Measurements from ENCODE around the gene MYO1E.

Gene MYO1E

DNA sequence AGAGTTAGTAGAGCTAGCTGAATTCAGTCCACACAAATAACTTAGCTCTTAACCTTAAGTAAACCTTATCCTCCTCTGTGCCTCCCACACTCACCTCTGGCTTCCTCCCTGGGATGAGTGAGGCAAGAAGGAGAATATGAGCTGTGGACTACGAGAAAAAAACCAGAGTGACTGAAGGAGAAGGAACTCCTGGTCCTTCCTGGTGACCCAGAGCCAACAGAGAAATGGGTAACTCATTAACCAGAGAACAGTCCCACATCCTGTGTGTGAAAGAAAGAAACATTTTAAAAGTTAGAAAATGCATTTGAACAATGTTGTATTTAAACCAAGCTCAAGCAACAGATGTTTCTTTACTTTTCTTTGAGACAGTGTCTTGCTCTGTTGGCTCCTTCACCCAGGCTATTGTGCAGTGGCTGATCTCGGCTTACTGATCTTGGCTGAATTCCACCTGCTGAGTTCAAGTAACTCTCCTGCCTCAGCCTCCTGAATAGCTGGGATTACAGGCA lies 37.8 kb upstream of the MYO1E start:
- TF ChIP-seq, protein P1, sequence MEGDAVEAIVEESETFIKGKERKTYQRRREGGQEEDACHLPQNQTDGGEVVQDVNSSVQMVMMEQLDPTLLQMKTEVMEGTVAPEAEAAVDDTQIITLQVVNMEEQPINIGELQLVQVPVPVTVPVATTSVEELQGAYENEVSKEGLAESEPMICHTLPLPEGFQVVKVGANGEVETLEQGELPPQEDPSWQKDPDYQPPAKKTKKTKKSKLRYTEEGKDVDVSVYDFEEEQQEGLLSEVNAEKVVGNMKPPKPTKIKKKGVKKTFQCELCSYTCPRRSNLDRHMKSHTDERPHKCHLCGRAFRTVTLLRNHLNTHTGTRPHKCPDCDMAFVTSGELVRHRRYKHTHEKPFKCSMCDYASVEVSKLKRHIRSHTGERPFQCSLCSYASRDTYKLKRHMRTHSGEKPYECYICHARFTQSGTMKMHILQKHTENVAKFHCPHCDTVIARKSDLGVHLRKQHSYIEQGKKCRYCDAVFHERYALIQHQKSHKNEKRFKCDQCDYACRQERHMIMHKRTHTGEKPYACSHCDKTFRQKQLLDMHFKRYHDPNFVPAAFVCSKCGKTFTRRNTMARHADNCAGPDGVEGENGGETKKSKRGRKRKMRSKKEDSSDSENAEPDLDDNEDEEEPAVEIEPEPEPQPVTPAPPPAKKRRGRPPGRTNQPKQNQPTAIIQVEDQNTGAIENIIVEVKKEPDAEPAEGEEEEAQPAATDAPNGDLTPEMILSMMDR (IDR thresholded peaks at IDR 0.05; ENCODE audit: insufficient read depth, low read length, poor library complexity, severe bottlenecking), result no peak
- no peak for TF ChIP-seq EZH2phosphoT487 (conservative IDR thresholded peaks at IDR 0.05; ENCODE audit: low read length)
- Histone ChIP-seq H3K9me3 (ENCODE audit: insufficient read depth, low read length) (no peaks in the 10 kb centered on the region), H3K4me3 (ENCODE audit: insufficient read depth, low read length, poor library complexity, severe bottlenecking) (peak overlapping the region; percentile 28), H3F3A (ENCODE audit: insufficient read depth) (peaks cover 85% of the 10 kb centered on the region), H3K79me2 (ENCODE audit: insufficient read depth, low read length) (peaks cover 20% of the 10 kb centered on the region), H3K36me3 (ENCODE audit: low read length) (no peaks in the 10 kb centered on the region), H3K27ac (ENCODE audit: low read depth, low read length) (peak overlapping the region; percentile 100), H3K9ac (ENCODE audit: low read length) (peak overlapping the region; percentile 75), H3K27me3 (ENCODE audit: low read length) (no peaks in the 10 kb centered on the region), H3K9me2 (replicated peaks; ENCODE audit: insufficient read depth, low read length) (no peaks in the 10 kb centered on the region), H3K4me2 (ENCODE audit: low read depth, low read length, poor library complexity, severe bottlenecking) (peak overlapping the region; percentile 95), H4K20me1 (ENCODE audit: low read depth, low read length) (no peaks in the 10 kb centered on the region), H2AFZ (ENCODE audit: low read depth, low read length, severe bottlenecking) (no peak overlapping the region)

DNA sequence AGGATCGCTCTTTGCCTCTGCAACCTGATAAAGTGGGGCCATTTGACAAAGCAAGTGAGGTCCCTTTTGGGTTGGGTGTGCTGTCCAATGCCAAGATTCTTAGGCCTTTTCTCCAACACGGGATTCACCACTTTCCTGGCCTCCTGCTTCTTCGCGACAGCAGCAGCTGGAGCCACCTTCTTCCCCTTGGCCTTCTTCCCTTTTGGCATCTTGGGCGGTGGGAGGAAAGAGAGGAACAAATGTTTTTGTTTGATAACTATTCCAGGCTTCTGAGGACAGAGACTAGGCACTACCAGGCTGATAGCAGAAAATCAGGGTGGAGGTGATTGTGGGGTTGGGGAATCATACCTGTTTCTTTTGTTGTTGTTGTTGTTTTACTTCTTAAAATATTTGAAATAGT lies 35.3 kb upstream of the MYO1E start:
- H4K20me1 ChIP-seq (ENCODE audit: low read depth, low read length), result no peaks in the 10 kb centered on the region
- peak overlapping the region; percentile 34 for H3K4me3 ChIP-seq (ENCODE audit: insufficient read depth, low read length, poor library complexity, severe bottlenecking)
- no peaks in the 10 kb centered on the region for H3K9me2 ChIP-seq (replicated peaks; ENCODE audit: insufficient read depth, low read length)
- H3K27me3 ChIP-seq (ENCODE audit: low read length), result no peaks in the 10 kb centered on the region
- peaks cover 90% of the 10 kb centered on the region for H3F3A ChIP-seq (ENCODE audit: insufficient read depth)
- TF ChIP-seq, protein P1 (IDR thresholded peaks at IDR 0.05; ENCODE audit: insufficient read depth, low read length, poor library complexity, severe bottlenecking), result no peak
- no peak for TF ChIP-seq EZH2phosphoT487 (conservative IDR thresholded peaks at IDR 0.05; ENCODE audit: low read length)
- peak overlapping the region; percentile 100 for H3K27ac ChIP-seq (ENCODE audit: low read depth, low read length)
- H3K9ac ChIP-seq (ENCODE audit: low read length), result peak overlapping the region; percentile 75
- H2AFZ ChIP-seq (ENCODE audit: low read depth, low read length, severe bottlenecking), result no peak overlapping the region
- peaks cover 45% of the 10 kb centered on the region for H3K79me2 ChIP-seq (ENCODE audit: insufficient read depth, low read length)
- H3K4me2 ChIP-seq (ENCODE audit: low read depth, low read length, poor library complexity, severe bottlenecking), result peak overlapping the region; percentile 95
- no peaks in the 10 kb centered on the region for H3K36me3 ChIP-seq (ENCODE audit: low read length)
- H3K9me3 ChIP-seq (ENCODE audit: insufficient read depth, low read length), result no peaks in the 10 kb centered on the region

DNA sequence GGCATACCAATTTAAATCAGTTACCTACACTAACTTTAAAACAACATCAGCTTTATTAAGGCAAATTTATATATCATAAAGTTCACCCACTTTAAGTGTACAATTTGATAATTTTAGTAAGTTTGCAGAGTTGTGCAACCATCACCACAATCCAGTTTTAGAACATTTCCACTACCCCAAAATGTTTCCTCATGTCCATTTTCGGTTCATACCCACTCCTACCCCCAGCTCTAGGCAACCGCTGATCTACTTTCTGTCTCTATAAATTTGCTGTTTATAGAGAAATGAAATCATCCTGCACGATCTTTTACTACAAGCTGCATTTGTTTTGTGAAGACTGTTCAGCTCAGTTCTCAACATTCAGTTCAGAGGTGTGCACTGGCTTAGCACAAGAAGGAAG lies 33.8 kb upstream of the MYO1E start:
- H3K36me3 ChIP-seq (ENCODE audit: low read length), result no peaks in the 10 kb centered on the region
- peak overlapping the region; percentile 75 for H3K9ac ChIP-seq (ENCODE audit: low read length)
- H3K4me3 ChIP-seq (ENCODE audit: insufficient read depth, low read length, poor library complexity, severe bottlenecking), result peak overlapping the region; percentile 34
- peak overlapping the region; percentile 100 for H3K27ac ChIP-seq (ENCODE audit: low read depth, low read length)
- TF ChIP-seq, protein P1 (IDR thresholded peaks at IDR 0.05; ENCODE audit: insufficient read depth, low read length, poor library complexity, severe bottlenecking), result no peak
- no peak for TF ChIP-seq EZH2phosphoT487 (conservative IDR thresholded peaks at IDR 0.05; ENCODE audit: low read length)
- peaks cover 59% of the 10 kb centered on the region for H3K79me2 ChIP-seq (ENCODE audit: insufficient read depth, low read length)
- no peaks in the 10 kb centered on the region for H3K9me2 ChIP-seq (replicated peaks; ENCODE audit: insufficient read depth, low read length)
- no peaks in the 10 kb centered on the region for H3K27me3 ChIP-seq (ENCODE audit: low read length)
- no peaks in the 10 kb centered on the region for H4K20me1 ChIP-seq (ENCODE audit: low read depth, low read length)
- H2AFZ ChIP-seq (ENCODE audit: low read depth, low read length, severe bottlenecking), result no peak overlapping the region
- H3F3A ChIP-seq (ENCODE audit: insufficient read depth), result peaks cover 85% of the 10 kb centered on the region
- H3K4me2 ChIP-seq (ENCODE audit: low read depth, low read length, poor library complexity, severe bottlenecking), result peak overlapping the region; percentile 95
- no peaks in the 10 kb centered on the region for H3K9me3 ChIP-seq (ENCODE audit: insufficient read depth, low read length)
